ENCODE data around the gene IFNAR1. TPM values are rescaled to one million over a fixed set of nuclear protein-coding genes. Genes with fewer than 3 reads are reported as not detected.

IFNAR1 gene
- total and polyA plus RNA-seq, 2 of the 8 experiments (the other 6 are each of a cell fraction or from before 2014, with no cell fraction given), result 3.1 to 17.1 TPM

GRCh38 chr21:33317145-33317544, 7.6 kb upstream of the IFNAR1 start (continued):
- TF ChIP-seq FOSL1 (IDR thresholded peaks at IDR 0.05; ENCODE audit: insufficient read depth, low read depth, low read length), result no peak
- TF ChIP-seq KDM1A (IDR thresholded peaks at IDR 0.05; ENCODE audit: borderline replicate concordance, low read length), result no peak
- TF ChIP-seq EP300 (IDR thresholded peaks at IDR 0.05; ENCODE audit: borderline replicate concordance in 1 of 2, low read depth in 2 of 2, low read length in 2 of 2), result no peak
